Smooth muscle cell (in vitro differentiated cells): Measurements from ENCODE around the gene CTBP2. TPM values are rescaled to one million over a fixed set of nuclear protein-coding genes. Genes with fewer than 3 reads are reported as not detected.

Experiments
- DNase-seq: peaks from one replicate; lab custom pipeline; 2025; ENCODE audit not compliant: unreplicated experiment; lab: John Stamatoyannopoulos, UW
- H2AFZ ChIP-seq: fragments of 200-600 bp; sonication (generic); 2 replicates; pipeline ENCODE4 v1.6.0; 2016; ENCODE audit warnings: antibody characterized with exemption, low read depth, mild to moderate bottlenecking
- H3F3A ChIP-seq: fragments of 200-600 bp; sonication (generic); 2 replicates; pipeline ENCODE4 v1.6.0; 2017; ENCODE audit warnings: antibody characterized with exemption, low read depth
- H3K27ac ChIP-seq: fragments of 200-600 bp; sonication (generic); 2 replicates; pipeline ENCODE4 v1.5.1; 2016; ENCODE audit warnings: low read depth, mild to moderate bottlenecking
- H3K27me3 ChIP-seq: fragments of 200-600 bp; sonication (generic); 2 replicates; pipeline ENCODE4 v1.6.1; 2016; ENCODE audit warnings: low read depth, mild to moderate bottlenecking
- H3K36me3 ChIP-seq: fragments of 200-600 bp; sonication (generic); 2 replicates; pipeline ENCODE4 v1.5.1; 2016; ENCODE audit warnings: low read depth
- H3K4me1 ChIP-seq: fragments of 200-600 bp; sonication (generic); 2 replicates; pipeline ENCODE4 v1.5.1; 2016; ENCODE audit warnings: low read depth
- H3K4me2 ChIP-seq: fragments of 200-600 bp; sonication (generic); 2 replicates; pipeline ENCODE4 v1.6.0; 2016; ENCODE audit warnings: mild to moderate bottlenecking
- H3K4me3 ChIP-seq: fragments of 200-600 bp; sonication (generic); 2 replicates; pipeline ENCODE4 v1.5.1; 2016; ENCODE audit warnings: mild to moderate bottlenecking
- H3K79me2 ChIP-seq: fragments of 200-600 bp; sonication (generic); 2 replicates; pipeline ENCODE4 v1.6.0; 2016; ENCODE audit warnings: low read depth, mild to moderate bottlenecking
- H3K9ac ChIP-seq: fragments of 200-600 bp; sonication (generic); 2 replicates; pipeline ENCODE4 v1.6.0; 2016; ENCODE audit warnings: low read depth
- H3K9me3 ChIP-seq: fragments of 200-600 bp; sonication (generic); replicated peaks from 2 replicates; pipeline ENCODE4 v1.5.1; 2016; ENCODE audit warnings: low read depth
- H4K20me1 ChIP-seq: fragments of 200-600 bp; sonication (generic); 2 replicates; pipeline ENCODE4 v1.6.0; 2016; ENCODE audit warnings: low read depth
- WGBS: methylation state at CpG from one replicate; pipeline ENCODE4 v1.1.7; 2016; ENCODE audit warnings: low lambda C conversion rate; 5-methylcytosine and 5-hydroxymethylcytosine counted together
- polyA plus RNA-seq: library from polyadenylated mRNA; unstranded; fragments of >200 nt; fragmentation: Nextera tagmentation; extraction: Ambion mirVana; gene quantifications from 2 replicates; pipeline ENCODE4 v1.2.1, GENCODE V29; 2016
- total RNA-seq: library from RNA; depleted of rRNA; stranded (reverse); fragments of >200 nt; gene quantifications from 2 replicates; pipeline ENCODE4 v1.2.3, GENCODE V29; 2014
- TF ChIP-seq, protein P1 (sequence below): fragments of 200-600 bp; sonication (generic); IDR thresholded peaks from 2 replicates; pipeline ENCODE4 v1.5.1; 2017; ENCODE audit warnings: borderline replicate concordance, mild to moderate bottlenecking, antibody characterized with exemption; ENCODE audit not compliant: insufficient read depth, poor library complexity, severe bottlenecking

The CTBP2 gene
- total and polyA plus RNA-seq, 2 experiments from 2014 or later = 49.9 to 69.5 TPM

DNA sequence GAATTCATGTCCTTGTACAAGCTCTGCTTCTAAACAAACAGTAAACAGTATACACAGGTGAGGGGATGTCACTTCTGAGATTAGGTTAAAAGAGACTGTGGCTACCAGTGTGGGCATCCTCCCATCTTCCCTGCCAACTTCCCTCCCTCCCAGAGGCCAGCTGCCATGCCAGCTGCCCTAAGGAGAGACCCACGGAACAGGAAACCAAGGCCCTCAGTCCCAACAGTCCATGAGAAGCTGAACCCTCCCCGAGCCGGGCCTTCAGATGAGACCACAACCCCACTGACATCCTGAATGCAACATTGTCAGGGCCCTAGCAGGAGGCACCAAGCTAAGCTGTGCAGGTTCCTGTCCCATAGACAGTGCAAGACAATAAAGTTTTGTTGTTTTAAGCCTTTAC is 106.1 kb downstream of the CTBP2 start:
- WGBS = 97% methylated on average over 3 of the region's 3 CpGs
- no peak overlapping the region for H3K4me3 ChIP-seq
- no peak overlapping the region for H3K9ac ChIP-seq
- H3F3A ChIP-seq = peaks cover 10% of the 10 kb centered on the region
- H4K20me1 ChIP-seq = peaks cover 100% of the 10 kb centered on the region
- H3K79me2 ChIP-seq = peaks cover 87% of the 10 kb centered on the region
- H3K27me3 ChIP-seq = no peaks in the 10 kb centered on the region
- no peak overlapping the region for H2AFZ ChIP-seq
- no peaks in the 10 kb centered on the region for H3K9me3 ChIP-seq
- DNase-seq = no peak
- TF ChIP-seq, protein P1, sequence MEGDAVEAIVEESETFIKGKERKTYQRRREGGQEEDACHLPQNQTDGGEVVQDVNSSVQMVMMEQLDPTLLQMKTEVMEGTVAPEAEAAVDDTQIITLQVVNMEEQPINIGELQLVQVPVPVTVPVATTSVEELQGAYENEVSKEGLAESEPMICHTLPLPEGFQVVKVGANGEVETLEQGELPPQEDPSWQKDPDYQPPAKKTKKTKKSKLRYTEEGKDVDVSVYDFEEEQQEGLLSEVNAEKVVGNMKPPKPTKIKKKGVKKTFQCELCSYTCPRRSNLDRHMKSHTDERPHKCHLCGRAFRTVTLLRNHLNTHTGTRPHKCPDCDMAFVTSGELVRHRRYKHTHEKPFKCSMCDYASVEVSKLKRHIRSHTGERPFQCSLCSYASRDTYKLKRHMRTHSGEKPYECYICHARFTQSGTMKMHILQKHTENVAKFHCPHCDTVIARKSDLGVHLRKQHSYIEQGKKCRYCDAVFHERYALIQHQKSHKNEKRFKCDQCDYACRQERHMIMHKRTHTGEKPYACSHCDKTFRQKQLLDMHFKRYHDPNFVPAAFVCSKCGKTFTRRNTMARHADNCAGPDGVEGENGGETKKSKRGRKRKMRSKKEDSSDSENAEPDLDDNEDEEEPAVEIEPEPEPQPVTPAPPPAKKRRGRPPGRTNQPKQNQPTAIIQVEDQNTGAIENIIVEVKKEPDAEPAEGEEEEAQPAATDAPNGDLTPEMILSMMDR = no peak
- no peak overlapping the region for H3K27ac ChIP-seq
- no peak overlapping the region for H3K4me2 ChIP-seq
- H3K36me3 ChIP-seq = no peaks in the 10 kb centered on the region
- H3K4me1 ChIP-seq = peaks cover 29% of the 10 kb centered on the region

DNA sequence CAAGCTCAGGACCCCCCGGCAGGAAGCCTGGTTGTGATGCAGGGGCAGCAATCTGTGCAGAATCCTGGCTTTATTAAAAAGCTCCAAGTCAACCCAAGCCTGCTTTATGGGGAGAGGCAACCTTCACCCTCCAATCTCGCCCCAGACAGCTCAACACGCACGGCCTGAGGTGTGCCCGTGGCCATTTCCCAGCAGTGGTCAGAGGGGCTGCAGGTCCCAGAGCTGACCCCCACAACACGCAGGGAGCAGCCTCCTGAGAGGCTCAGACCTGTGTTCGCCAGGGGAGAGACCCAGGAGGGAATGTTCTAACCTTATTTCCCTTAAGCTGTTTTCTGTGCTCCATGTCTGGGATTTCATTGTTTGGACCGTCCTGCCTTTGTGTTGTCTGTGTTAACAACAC is 108.2 kb downstream of the CTBP2 start:
- Histone ChIP-seq H2AFZ (no peak overlapping the region), H3K9me3 (no peaks in the 10 kb centered on the region), H3K36me3 (no peaks in the 10 kb centered on the region), H3K4me2 (no peak overlapping the region), H4K20me1 (peaks cover 95% of the 10 kb centered on the region), H3K27ac (no peak overlapping the region), H3K79me2 (peaks cover 84% of the 10 kb centered on the region), H3K4me1 (peaks cover 19% of the 10 kb centered on the region), H3K4me3 (no peak overlapping the region), H3F3A (no peaks in the 10 kb centered on the region), H3K9ac (no peak overlapping the region), H3K27me3 (no peaks in the 10 kb centered on the region)
- 96% methylated on average over 8 of the region's 8 CpGs for WGBS
- no peak for DNase-seq
- TF ChIP-seq, protein P1 = no peak

DNA sequence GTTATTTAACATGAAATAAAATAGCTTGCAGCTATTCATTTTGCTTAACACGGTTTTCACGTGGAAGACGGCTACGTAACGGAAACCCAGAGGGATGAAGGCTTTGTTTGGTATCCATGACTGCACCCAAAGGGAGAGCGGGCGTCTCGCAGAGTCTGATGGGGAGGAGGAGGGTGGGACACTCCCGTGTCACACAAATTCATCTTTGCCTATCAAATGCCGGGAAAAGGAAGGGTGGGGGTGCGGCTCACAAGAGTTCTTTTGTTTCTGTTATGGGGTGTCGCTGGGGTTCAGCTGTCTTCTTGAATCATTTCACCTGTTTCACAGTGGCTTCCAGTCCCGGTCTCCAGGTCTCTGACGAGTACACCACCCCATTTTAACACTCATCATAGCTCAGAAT is 110.0 kb downstream of the CTBP2 start:
- Histone ChIP-seq H3K4me2 (no peak overlapping the region), H3K27me3 (no peaks in the 10 kb centered on the region), H3K27ac (no peak overlapping the region), H2AFZ (no peak overlapping the region), H3K9me3 (no peaks in the 10 kb centered on the region), H4K20me1 (peaks cover 92% of the 10 kb centered on the region), H3F3A (peaks cover 6% of the 10 kb centered on the region), H3K79me2 (peaks cover 84% of the 10 kb centered on the region), H3K9ac (no peak overlapping the region), H3K4me1 (peaks cover 6% of the 10 kb centered on the region), H3K4me3 (no peak overlapping the region), H3K36me3 (no peaks in the 10 kb centered on the region)
- DNase-seq = no peak
- TF ChIP-seq, protein P1 = no peak
- 88% methylated on average over 14 of the region's 14 CpGs for WGBS

DNA sequence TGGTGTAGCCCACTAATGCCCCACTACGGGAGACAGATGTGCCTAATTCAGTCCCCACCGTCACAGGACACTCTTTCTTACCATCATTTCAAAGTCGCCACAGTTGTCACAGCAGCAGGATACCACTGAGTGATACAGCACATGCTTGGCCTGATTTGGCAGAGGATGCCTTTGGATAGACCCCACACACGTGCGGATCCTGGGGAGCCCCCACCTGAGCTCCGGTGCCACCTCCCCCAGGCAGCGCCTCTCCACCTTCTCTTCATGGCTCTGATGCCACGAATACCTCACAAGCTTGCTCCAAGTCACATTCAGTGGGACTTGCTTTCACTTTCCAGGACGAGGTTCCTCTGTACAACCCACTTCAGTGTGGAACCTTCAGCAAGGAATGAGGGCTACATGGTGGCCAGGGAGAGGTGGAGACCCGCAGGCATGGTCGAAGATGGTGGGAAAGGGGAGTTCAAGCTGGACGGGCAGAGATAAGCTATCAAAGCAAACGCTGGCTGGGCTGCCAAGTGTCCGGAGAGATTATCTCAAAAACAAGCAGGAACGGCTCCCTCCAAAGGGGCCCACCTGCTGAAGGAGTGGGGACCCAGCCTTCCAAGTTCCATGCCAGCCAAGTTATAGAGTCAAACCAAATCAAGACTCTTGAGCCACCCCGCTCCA is 111.0 kb downstream of the CTBP2 start:
- H3K4me3 ChIP-seq = no peak overlapping the region
- H3K4me1 ChIP-seq = peaks cover 6% of the 10 kb centered on the region
- no peak for DNase-seq
- no peak overlapping the region for H3K9ac ChIP-seq
- H3K4me2 ChIP-seq = no peak overlapping the region
- no peaks in the 10 kb centered on the region for H3K27me3 ChIP-seq
- H3K79me2 ChIP-seq = peaks cover 79% of the 10 kb centered on the region
- H3K9me3 ChIP-seq = no peaks in the 10 kb centered on the region
- no peak overlapping the region for H3K27ac ChIP-seq
- peaks cover 10% of the 10 kb centered on the region for H3F3A ChIP-seq
- TF ChIP-seq, protein P1 = no peak
- WGBS = 82% methylated on average over 16 of the region's 16 CpGs
- H3K36me3 ChIP-seq = no peaks in the 10 kb centered on the region
- H2AFZ ChIP-seq = no peak overlapping the region
- peaks cover 92% of the 10 kb centered on the region for H4K20me1 ChIP-seq
